HT1080 (cell line): ENCODE results near the gene KREMEN1. TPM values are rescaled to one million over a fixed set of nuclear protein-coding genes. Genes with fewer than 3 reads are reported as not detected.
"Not testable (repeated sequence)": the region's sequence is repeated elsewhere in the genome, so short reads cannot be mapped to it uniquely, and the experiment has no call there.

Experiments used
- DNase-seq: peaks from one replicate; pipeline ENCODE4 v3.0.0-alpha.2; 2015; ENCODE audit warnings: low read depth
- polyA plus RNA-seq, 2 experiments: library from polyadenylated mRNA; depleted of rRNA; stranded (reverse); fragments of >200 nt; gene quantifications; 2 replicates each; pipeline ENCODE4 v1.2.3, GENCODE V29; 2015
- total RNA-seq: library from RNA; depleted of rRNA; stranded (reverse); fragments of >200 nt; shearing (Covaris generic); gene quantifications from 2 replicates; pipeline ENCODE4 v1.2.3, GENCODE V29; 2014; rRNA removed

The KREMEN1 gene, protein sequence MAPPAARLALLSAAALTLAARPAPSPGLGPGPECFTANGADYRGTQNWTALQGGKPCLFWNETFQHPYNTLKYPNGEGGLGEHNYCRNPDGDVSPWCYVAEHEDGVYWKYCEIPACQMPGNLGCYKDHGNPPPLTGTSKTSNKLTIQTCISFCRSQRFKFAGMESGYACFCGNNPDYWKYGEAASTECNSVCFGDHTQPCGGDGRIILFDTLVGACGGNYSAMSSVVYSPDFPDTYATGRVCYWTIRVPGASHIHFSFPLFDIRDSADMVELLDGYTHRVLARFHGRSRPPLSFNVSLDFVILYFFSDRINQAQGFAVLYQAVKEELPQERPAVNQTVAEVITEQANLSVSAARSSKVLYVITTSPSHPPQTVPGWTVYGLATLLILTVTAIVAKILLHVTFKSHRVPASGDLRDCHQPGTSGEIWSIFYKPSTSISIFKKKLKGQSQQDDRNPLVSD
- total RNA-seq, result 0.92 and 2.7 TPM in 2 replicates
- polyA plus RNA-seq (2015; cell fraction: cytosol; rRNA removed), result 3.3 and 4.3 TPM in 2 replicates
- 1.9 and 3.5 TPM in 2 replicates for polyA plus RNA-seq (2015; cell fraction: nucleus; rRNA removed)

DNA sequence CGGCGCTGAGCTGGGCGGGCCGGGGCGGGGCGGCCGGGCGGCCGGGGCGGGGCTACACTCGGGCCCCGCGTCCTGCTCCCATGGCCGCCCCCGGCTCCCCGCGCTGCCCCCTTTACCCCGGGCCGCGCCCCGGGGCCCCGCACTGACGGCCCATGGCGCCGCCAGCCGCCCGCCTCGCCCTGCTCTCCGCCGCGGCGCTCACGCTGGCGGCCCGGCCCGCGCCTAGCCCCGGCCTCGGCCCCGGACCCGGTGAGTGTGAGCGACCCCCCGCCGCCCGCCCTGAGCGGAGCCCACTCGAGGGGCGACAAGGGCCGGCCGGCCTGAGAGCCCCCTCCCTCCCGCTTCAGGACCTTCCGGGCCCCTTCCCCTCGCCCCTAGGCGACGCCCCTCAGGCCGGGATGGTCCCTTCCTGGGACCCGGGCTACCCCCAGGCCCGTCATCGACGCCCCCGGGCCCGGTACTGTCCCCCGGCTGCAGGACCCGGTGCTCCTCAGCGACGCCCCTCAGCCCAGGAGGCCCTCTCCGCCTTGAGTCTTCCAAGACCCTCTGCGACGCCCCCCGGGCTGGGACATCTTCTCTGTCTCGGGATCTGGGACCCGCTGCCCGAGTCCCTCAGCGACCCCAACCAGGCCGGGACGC, at the start of gene KREMEN1:
Gene KREMEN1, plus strand, starts transcription at position 57 of the 639 bp plus-strand sequence. Its CDS starts 96 bp downstream, at position 153.
- no peak for DNase-seq

DNA sequence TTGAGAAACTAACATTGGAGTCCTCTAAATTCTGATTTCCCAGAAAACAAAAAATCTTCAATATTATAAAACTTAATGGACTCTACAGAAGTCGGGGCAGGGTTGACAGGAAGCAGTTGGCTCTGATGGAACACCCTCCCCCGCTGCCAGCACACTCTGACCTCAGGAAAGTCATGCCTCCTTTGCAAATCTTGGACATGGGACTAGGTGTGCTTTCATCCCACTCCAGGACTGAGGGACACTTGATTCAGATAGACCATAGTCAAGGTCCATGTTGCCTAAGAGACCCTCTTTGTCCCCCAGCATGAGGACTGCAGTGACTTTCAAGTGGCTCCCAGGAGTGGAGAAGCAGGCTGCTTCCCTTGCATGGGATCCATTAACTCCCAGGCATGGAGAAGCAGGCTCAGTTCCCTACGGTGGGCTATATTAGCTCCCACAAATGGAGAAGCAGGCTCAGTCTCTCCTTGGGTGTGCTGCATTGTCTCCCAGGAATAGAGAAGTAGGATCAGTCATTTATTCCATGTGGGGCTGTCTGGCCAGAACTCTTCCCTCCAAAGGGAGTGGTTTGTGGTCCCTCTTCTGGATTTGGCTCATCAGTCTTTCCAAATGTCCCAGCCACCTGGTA, 49.6 kb upstream of the KREMEN1 start:
- DNase-seq, result no peak

DNA sequence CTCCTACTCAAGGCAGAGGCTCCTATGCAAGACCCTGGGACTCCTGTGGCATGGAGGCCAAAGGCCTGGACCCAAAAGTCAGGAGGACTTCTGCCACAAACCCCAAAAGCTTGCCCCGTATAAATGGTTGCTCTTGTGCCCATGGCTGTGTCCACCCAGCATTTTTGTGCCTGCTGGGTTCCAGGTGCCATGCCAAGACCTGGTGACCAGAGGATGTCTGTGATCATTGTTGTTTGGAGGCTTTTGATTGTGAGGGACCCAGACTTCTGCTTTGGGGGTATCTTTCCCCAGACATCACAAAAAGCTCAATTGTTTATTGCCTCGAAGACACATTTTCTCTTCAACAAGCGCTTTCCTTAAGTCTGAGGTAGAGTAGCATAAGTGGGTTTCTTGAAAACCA, 46.3 kb upstream of the KREMEN1 start:
- no peak for DNase-seq

- no peak for DNase-seq
Observed at GRCh38 chr22:29028468-29028867, 44.4 kb upstream of the KREMEN1 start.

DNA sequence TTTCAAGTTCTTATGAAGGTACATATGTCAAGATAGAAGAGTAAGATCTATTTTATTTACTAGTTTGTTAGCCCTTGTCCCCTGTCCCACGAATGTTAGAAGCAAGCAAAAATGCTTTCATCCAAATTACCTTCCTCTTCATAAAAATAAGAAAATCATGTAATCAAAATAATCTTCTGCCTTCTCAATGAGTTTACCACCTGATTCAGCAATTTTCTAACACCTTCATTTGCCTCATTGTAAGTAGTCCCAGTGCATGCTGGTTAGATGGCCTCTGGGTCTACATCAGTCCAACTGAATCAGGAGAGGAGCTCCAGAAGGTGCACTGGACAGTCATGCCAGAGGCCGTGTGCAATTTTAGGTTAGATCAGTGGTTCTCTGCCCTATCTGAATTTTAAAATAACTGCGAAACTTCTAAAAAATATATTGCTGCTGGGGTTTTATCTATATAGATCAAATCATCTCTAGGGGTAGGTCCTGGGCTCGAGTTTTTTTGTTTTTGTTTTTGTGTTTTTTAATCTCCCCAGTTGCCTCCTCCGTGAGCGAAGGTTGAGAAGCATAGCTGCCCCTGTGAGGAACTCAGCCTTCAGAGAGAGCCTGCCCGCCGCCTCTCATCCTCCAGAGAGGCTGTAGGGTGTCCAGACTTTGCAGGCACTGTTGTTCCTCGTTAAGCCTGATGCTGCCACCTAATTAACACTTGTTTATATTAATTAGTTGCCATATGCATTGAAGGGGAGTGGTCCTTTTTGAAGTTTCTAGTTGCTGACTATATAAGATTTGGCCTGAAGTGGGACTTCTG, 43.4 kb upstream of the KREMEN1 start:
- DNase-seq, result no peak

DNA sequence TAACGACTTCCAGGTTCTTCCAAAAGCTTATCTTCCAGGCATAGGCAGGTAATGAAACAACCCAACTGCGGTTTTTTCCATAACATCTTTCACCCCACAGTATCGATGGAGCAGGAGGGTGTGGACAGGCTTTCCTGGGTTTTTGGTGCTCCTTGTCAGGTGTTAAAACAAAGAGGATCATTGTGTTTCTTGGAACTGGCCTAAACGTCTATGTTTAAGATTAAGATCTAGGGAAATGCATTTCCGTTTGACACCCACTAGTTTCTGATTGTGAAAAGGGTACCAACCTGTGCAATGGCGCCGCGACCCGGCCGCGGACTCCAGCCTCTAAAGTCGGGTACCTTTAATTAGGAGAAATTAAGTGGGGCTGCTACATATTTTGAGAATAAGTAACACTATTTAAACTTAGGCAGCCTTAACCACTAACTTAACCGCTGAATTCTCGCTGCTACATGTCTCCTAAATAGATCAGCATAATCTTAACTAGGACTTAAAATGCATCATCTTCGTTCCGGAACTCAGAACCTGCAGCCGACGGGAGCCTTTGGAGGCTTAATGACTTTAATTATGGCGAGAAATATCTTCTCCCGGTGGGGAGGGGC, 42.7 kb upstream of the KREMEN1 start:
- peak; percentile 40 for DNase-seq

DNA sequence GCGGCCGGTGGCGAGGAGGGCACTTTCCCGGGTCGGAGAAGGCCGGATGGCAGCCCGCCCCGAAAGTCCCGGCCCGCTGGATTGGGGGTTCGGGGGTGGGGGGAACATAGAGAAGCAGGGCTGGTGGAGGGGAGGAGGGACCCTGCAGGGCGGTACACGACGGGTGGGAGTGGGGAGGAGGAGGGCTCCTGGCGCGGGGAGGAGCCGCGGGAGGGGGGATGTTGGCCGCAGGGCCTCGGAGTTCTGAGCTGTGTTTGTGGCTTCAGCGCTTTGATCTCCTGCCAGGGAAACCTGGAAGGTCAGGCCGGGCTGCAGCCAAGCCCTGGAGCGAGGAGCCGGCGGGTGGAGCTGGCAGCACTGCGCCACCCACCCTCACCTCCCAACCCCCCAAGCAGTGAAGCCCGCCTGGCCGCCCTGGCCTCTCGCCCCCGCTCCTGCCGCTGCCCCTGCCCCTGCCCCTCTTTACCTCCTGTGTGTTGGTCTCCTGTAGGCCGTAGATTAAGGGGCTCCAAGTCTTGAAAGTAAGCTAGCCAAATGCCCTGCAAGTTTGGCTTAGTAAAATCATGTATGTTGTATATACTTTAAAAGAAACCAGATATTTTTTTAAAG, 42.1 kb upstream of the KREMEN1 start:
- peak; percentile 89 for DNase-seq

- peak; percentile 99 for DNase-seq
Observed at GRCh38 chr22:29031227-29032011, 41.4 kb upstream of the KREMEN1 start.

DNA sequence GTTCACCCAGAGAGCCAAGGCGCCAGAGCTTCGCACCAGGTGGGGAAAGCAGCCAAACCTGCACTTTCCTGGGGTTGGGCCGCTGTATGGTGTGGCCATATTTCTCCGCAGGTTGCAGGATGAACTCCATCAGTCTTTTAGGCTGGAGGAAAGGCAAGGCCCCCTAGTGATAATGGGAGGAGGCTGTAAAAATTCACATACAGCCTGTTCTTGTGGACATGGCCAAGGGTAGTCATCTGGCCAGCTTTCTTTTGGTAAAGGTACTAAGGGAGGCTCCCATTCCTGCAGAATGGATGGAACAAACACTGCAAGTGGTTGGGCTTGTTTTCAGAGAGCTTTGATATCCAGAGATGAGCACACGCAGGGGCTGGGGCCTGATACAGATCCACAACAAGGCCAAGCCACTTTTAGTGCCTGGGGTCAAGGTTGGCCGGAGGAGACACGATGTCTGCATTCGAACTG, 40.8 kb upstream of the KREMEN1 start:
- no peak for DNase-seq

DNA sequence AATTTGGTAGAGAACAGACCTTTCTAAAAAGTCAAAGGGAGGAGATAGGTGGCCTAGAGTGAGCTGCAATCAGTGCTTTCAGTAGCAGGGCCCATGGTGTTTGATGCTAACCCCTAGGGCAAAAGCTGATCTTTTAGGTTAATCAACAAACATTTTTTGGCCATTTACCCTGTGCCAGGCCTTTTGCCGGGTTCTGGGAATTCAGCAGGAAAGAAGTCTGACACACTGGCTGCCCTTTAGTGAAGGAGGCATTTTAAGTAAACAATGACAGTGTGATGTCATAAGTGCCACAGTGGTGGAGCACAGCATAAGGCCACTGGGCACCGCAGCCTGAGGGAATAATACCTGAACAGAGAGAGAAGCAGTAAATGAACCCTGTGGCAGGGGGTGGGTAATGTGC, 40.3 kb upstream of the KREMEN1 start:
- peak; percentile 22 for DNase-seq

- no peak for DNase-seq
Observed at GRCh38 chr22:29037340-29037932, 35.4 kb upstream of the KREMEN1 start.

DNA sequence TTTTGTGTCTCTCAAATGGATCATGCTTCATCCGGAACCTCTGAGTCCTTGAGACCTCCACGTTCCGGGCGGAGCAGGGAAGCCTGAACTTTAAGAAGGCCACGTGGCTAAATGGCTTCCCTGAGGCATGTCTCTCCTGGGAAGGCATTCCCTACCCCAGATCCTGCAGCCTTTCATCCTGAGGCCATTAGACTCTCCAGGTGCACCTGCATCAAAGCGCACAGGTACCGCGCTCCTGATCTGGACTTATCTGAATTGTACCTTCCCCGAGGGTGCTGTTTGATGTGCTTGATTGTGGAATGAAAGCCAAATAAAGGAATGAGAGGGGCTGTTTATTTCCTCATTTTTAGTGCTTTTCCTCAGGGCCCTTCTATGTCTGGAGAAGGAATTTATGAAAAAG, 33.7 kb upstream of the KREMEN1 start:
- no peak for DNase-seq

GRCh38 chr22:29039684-29040083, 33.2 kb upstream of the KREMEN1 start:
- DNase-seq, result not testable (repeated sequence)

DNA sequence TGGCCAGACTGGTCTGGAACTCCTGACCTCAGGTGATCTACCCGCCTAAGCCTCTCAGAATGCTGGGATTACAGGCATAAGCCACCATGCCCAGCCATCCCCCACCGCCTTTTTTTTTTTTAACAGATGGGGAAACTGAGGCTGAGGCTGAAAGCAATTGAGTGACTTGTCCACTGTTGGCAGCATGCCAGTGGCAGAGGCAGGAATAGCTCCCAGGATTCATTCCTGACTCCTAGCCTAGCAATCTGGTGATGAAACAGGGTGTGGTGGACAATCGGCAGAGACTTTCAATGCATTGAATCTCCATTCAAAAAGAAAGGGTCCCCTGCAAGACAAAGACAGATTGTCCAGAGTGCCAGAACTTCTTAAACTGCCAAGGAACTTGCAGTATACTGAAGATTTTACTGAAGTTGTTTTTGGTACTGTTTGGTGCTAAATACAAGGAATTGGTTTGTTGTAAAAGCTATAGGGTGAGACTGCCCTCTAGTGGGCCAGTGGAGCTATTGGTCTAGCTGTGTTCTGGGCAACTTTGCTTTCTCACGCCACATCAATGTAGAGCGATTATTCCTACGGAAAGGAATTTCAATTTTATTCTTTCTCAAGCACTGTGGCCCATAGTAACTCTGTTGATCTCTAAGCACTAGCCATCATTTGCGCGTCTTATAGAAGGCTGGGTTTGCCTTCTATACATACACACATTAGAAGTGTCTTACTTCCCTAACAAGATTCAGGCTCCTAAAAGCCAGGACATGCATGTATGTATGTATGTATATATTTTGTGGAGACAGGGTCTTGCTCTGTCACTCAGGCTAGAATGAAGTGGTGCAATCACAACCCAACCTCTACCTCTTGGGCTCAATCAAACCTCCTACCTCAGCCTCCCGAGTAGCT, 32.2 kb upstream of the KREMEN1 start:
- peak; percentile 76 for DNase-seq

- peak; percentile 75 for DNase-seq
Observed at GRCh38 chr22:29041408-29041807, 31.4 kb upstream of the KREMEN1 start.

GRCh38 chr22:29043906-29044575, 28.8 kb upstream of the KREMEN1 start:
- peak; percentile 58 for DNase-seq

GRCh38 chr22:29044657-29045176, 28.1 kb upstream of the KREMEN1 start:
- peak; percentile 81 for DNase-seq
